ENCODE results near the gene ANGPTL2.

DNA sequence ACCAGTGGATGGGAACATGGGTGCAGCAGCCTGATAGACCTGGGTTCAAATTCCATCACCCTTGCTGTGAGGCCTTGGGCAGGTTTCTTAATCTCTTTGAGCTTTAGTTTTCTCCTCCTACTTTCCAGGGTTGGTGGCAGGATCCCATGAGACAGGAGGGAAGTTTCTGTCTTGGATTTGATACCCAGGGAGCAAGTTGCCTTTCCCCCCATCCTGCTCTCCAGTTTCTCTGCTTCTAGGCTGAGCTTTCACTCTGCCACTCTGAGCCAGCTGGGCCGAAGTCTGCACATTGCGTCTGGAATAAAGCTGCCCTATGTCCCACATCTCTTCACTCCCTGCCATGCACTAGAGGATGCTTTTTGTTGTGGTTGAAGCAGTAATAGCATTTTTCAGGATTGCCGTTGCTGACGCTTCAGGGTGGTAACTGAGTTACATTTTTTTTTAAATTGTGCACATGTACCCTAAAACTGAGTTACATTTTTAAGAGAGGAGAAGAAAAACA is 40.5 kb upstream of the ANGPTL2 start:
- TF ChIP-seq, protein P1, sequence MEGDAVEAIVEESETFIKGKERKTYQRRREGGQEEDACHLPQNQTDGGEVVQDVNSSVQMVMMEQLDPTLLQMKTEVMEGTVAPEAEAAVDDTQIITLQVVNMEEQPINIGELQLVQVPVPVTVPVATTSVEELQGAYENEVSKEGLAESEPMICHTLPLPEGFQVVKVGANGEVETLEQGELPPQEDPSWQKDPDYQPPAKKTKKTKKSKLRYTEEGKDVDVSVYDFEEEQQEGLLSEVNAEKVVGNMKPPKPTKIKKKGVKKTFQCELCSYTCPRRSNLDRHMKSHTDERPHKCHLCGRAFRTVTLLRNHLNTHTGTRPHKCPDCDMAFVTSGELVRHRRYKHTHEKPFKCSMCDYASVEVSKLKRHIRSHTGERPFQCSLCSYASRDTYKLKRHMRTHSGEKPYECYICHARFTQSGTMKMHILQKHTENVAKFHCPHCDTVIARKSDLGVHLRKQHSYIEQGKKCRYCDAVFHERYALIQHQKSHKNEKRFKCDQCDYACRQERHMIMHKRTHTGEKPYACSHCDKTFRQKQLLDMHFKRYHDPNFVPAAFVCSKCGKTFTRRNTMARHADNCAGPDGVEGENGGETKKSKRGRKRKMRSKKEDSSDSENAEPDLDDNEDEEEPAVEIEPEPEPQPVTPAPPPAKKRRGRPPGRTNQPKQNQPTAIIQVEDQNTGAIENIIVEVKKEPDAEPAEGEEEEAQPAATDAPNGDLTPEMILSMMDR (IDR thresholded peaks at IDR 0.05; ENCODE audit: low read depth, low read length), result no peak
- no peak for TF ChIP-seq EZH2phosphoT487 (IDR thresholded peaks at IDR 0.05; ENCODE audit: low read depth)
